HG03354 (cell line): Measurements from ENCODE around the gene UGT1A6.

Experiments
- ATAC-seq: cut with Tn5 transposase; IDR thresholded peaks from one replicate; pipeline ENCODE4 v1.9.1; 2021; ENCODE audit warnings: mild to moderate bottlenecking; ENCODE audit not compliant: unreplicated experiment, poor library complexity, severe bottlenecking

Gene UGT1A6

GRCh38 chr2:233794128-233794658 is 101.5 kb downstream of the UGT1A6 start:
- no peak for ATAC-seq

GRCh38 chr2:233795735-233796171 is 103.1 kb downstream of the UGT1A6 start:
- ATAC-seq = no peak

- no peak for ATAC-seq
Observed at GRCh38 chr2:233796254-233796653, 103.6 kb downstream of the UGT1A6 start.

GRCh38 chr2:233798335-233799086 is 105.8 kb downstream of the UGT1A6 start:
- ATAC-seq = no peak

DNA sequence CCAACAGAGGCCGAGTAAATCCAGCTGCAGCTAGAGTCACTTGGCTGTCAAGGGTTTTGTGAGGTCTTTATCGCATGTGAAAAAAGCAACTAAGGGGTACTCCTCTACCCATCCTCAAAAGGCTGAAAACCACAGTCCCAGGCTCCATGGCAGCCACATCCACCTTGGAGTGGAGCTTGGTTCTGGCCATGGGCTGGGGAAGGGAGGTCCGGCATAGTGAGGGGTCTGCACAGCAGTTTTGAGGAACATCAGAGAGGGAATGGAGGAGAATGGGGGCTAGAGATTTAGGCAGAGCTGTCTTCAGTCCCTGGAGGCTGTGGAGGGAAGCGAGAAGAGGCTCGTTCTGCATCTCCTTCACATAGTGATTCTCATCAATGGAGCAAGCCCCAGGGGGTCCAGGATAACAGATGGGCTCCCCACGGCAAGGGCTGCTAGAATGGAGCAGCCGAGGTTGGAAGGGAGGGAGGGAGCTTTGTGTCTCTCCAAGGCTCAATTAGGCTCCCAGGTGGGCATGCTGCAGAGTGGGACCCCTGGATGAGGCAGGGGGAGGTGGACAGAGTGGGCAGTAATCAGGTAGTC is 106.5 kb downstream of the UGT1A6 start:
- ATAC-seq = no peak

- ATAC-seq = no peak
Observed at GRCh38 chr2:233799716-233800115, 107.0 kb downstream of the UGT1A6 start.

- ATAC-seq = no peak
Observed at GRCh38 chr2:233800208-233800607, 107.5 kb downstream of the UGT1A6 start.

GRCh38 chr2:233801357-233802131 is 108.9 kb downstream of the UGT1A6 start:
- no peak for ATAC-seq

DNA sequence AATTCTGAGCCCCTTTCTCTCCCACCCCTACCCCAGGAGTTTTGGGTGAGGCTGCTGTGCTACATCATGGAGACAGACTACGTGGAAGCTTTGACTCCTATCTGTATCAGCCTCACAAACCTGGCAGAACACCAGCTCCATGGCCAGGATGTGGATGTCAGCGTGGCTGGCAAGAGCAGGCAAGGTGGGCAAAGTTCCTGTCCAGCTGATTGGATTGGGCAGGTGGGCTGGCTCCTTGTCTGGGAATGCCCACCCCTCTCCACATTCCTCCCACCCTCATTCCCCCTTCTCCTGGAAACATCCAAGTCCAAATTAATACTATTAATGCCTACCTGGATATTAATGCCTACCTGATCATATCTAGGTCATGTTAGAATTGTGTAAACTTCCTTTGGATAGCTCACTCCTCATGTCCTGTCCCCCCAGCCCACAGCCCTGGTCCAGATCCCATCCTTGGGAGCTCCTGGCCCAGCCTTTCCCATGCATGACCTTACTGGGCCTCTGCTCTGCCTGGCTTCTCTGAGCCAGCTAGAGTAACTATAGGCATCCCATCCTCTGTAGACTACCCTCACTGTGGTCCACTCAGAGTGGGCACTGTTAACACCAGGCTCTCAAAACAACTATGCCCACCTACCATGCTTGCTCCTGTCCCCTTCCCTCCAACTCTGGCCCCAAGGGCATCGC is 109.6 kb downstream of the UGT1A6 start:
- no peak for ATAC-seq

DNA sequence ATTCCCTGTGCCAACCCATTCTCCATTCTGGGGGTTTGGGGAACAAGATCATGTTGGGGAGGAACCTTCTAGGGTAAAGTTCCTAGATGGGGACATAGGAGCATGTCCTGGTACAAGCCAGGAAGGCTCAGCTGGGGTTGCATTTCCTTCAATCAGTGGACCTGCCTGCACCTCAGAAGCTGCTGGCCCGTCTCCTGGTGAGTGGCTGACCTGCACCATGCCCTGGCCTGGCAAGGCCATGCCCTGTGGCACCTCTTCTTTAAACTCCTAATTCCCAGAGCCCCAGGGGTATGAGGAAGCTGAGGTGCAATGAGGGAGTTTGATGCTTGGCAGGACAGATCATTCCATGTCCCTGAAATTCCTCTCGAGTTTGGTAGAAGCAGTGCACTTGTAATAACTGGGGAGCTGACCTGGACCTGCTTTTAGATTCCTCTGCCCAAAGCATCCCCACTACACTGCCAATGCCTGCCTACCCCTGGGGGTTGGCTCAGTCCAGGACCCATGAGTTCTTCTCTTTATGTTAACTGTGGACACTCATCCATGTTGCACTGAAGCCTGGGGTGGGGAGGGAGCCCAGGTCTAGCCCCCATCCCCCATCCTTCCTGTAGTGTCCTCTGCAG is 110.7 kb downstream of the UGT1A6 start:
- no peak for ATAC-seq

DNA sequence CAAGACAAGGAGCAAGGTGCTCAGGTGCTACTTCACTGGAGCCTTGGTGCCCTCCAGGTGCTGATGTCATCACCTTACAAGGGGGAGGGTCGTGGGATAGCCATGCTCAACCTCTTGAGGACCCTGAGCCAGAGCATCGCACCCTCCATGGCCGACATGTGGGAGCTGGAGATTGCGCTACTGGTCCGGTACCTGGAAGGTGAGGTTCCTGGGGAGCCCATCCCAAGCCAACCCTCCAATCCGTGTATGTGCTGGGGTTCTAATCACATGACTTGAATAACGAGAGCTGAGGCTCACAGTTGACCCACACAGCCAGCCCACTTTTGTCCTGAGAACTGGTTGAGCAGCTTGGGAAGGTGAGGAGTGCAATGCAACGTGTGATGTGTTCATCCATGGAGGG is 111.3 kb downstream of the UGT1A6 start:
- ATAC-seq = no peak

DNA sequence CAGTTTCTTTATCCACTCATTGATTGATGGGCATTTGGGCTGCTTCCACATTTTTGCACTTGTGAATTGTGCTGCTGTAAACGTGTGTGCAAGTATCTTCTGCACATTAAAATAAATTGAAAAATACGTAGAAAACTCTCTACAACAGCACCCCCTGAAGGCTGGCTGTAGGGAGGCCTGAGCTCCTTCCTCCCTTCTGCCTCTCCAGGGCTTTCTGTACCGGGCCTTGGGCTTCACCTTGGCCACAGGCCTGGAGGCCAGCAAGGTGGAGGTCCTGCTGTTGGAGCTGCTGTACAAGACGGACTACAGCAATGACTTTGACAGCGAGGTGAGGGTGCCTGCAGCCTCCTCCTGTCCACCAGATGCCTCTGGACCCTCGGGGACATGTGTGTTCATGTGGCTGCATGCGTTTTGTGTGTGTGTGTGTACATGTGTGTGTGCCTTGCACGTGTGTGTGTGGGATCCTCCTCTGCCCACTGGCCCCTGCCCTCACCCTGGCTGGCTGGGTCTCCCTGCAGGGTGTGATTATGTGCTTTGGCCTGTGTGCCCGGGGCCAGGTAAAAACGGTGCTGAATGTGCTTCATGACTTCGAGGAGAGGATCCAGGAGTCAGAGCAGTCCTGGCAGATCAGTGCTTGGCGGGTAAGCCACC is 114.7 kb downstream of the UGT1A6 start:
- no peak for ATAC-seq

- no peak for ATAC-seq
Observed at GRCh38 chr2:233807966-233808935, 115.6 kb downstream of the UGT1A6 start.

DNA sequence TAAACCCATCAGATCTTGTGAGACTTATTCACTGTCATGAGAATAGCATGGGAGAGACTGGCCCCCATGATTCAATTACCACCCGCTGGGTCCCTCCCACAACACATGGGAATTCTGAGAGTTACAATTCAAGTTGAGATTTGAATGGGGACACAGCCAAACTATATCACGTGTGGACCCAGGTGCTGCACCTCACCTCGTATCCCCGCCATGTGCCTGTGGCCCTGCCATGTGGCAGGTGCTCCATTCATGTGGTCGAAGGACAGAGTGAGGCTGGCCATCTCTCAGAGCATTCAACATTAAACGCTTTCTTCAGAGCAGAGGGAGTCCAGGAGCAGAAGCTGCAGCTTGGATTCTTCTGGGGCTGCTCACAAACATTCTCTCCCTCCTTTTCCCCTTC is 117.7 kb downstream of the UGT1A6 start:
- no peak for ATAC-seq

DNA sequence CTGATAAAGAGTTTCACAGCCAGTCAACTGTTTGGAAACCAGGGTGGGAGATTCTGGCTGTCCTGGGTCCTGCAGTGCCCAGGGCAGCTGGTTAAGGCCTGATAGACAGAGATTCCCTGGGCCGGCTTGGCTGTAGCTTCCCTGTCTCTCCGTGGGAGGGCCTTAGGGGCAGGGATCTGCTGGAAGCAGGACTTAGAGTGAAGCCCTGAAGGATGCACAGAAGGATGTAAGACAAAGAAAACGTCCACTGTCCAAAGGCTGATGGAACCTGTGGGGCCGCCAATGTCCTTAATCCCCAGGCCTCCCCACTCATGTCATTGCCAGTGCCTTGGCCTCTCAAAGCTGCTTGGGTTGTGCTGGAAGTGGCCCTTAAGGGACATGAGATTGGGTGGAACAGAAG is 118.4 kb downstream of the UGT1A6 start:
- no peak for ATAC-seq

DNA sequence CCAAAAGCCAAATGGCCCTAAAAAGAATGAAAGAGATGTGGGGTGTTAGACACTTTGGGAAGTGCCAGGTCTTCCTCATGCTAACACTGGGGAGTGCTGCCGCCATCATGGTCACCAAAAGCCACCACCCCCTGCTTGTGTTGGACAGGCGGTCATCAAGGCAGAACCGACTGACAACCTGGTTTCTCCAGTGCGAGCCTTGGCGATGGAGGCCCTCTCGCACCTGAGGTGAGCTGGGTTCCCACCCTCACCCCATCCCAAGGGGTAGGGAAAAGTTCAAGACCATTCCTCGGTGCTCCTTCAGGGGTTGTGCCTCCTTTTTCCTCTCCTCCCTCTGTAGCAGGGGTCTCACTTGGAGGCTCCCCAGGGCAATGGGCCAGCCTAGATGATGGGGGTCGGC is 119.0 kb downstream of the UGT1A6 start:
- no peak for ATAC-seq

DNA sequence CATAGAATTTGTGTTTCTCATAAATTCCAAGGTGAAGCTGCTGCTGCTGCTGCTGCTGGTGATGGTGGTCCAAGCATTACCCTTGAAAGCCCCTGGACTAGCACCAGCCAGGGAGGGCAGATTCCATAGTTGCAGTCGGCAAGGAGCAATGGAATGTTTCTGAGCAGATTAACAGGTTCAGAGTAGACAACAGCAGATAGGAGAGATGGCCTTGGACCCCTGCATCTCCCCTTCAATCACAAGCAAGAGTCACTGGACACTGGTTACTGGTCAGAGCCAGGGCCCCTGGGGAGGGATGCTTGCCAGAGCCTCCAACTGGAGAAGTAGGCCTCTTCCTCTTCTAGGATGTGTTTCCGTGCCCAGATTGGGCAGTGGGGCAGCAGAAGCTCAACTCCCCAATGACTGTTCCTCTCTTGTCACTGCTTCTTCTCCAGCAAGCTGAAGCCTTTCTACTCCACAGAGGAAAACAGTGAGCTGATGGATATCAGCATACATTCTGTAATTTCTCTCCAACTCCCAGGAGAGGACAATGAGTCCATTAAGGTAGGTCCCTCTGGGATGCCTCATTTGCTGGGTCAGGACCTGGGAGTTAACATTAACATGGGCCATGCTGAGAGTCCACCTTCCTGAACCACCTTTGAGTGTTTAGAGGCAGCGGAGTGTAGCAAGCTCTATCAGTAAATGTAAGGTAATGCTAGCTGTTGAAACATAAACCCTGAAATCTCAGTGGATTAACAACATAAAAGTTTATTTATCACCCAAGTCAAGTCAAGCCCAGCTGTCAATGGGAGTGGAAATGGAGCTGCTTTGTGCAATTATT is 120.8 kb downstream of the UGT1A6 start:
- no peak for ATAC-seq
